ENCODE data around the gene KCNN4.

DNA sequence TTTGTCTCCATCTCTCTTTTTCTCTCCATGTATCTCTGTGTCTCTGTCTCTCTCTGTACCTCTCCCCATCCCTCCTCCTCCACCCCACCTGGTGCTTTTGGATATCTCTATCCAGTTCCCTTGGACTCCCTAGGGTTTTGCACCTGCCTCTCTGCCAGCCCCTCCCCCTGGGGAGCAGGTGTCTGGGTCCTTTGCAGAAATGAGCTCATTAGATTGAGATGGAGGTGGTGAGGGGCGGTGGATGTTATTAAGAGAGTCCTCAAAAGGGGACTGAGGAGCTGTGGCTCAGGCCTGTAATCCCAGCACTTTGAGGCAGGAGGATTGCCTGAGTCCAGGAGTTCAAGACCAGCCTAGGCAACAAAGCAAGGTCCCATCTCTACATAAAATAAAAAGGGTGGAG, 2.1 kb downstream of the KCNN4 start:
- TF ChIP-seq, protein P1, sequence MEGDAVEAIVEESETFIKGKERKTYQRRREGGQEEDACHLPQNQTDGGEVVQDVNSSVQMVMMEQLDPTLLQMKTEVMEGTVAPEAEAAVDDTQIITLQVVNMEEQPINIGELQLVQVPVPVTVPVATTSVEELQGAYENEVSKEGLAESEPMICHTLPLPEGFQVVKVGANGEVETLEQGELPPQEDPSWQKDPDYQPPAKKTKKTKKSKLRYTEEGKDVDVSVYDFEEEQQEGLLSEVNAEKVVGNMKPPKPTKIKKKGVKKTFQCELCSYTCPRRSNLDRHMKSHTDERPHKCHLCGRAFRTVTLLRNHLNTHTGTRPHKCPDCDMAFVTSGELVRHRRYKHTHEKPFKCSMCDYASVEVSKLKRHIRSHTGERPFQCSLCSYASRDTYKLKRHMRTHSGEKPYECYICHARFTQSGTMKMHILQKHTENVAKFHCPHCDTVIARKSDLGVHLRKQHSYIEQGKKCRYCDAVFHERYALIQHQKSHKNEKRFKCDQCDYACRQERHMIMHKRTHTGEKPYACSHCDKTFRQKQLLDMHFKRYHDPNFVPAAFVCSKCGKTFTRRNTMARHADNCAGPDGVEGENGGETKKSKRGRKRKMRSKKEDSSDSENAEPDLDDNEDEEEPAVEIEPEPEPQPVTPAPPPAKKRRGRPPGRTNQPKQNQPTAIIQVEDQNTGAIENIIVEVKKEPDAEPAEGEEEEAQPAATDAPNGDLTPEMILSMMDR (IDR thresholded peaks at IDR 0.05), result no peak
- TF ChIP-seq EZH2 (IDR thresholded peaks at IDR 0.05; ENCODE audit: borderline replicate concordance, insufficient read depth, low read depth, low read length, poor library complexity, severe bottlenecking), result no peak

Measured in B cell (primary cell).